Liver (tissue), 9 donors: ENCODE data around the gene MPHOSPH6. TPM values are rescaled to one million over a fixed set of nuclear protein-coding genes. Genes with fewer than 3 reads are reported as not detected.

Experiments used
- DNase-seq: peaks from one replicate; pipeline ENCODE4 v3.0.0-alpha.2; 2017; ENCODE audit warnings: low spot score
- H3K27ac ChIP-seq, 2 donors: one replicate each; pipeline ENCODE4 v1.7.0; 2013; ENCODE audit warnings: inconsistent platforms in 2 of 2, low read length in 2 of 2, control low read depth in 1 of 2, low read depth in 1 of 2, mild to moderate bottlenecking in 1 of 2
- H3K27me3 ChIP-seq, 4 donors: one replicate each; pipeline versions ENCODE4 v1.6.1 to v1.7.0; 2013; ENCODE audit warnings: low read length in 3 of 4, inconsistent platforms in 1 of 4, mild to moderate bottlenecking in 1 of 4, moderate library complexity in 1 of 4; ENCODE audit not compliant: control insufficient read depth in 4 of 4, insufficient read depth in 4 of 4
- H3K36me3 ChIP-seq, 4 donors: one replicate each; pipeline versions ENCODE4 v1.6.1 to v1.7.0; 2013; ENCODE audit warnings: low read length in 3 of 4, mild to moderate bottlenecking in 3 of 4, low read depth in 1 of 4, moderate library complexity in 1 of 4; ENCODE audit not compliant: control insufficient read depth in 4 of 4, insufficient read depth in 3 of 4
- H3K4me1 ChIP-seq, 4 donors: one replicate each; pipeline versions ENCODE4 v1.6.1 to v1.7.0; 2013; ENCODE audit warnings: low read length in 3 of 4, mild to moderate bottlenecking in 3 of 4, moderate library complexity in 1 of 4; ENCODE audit not compliant: control insufficient read depth in 4 of 4, insufficient read depth in 4 of 4
- H3K4me3 ChIP-seq, 3 donors: one replicate each; pipeline versions ENCODE4 v1.6.1 to v1.7.0; 2013; ENCODE audit warnings: low read length in 3 of 3, control low read depth in 1 of 3, low read depth in 1 of 3, mild to moderate bottlenecking in 1 of 3
- H3K9ac ChIP-seq, 2 donors: one replicate each; pipeline ENCODE4 v1.7.0; 2013; ENCODE audit warnings: low read length in 2 of 2, mild to moderate bottlenecking in 2 of 2, moderate library complexity in 2 of 2, control low read depth in 1 of 2, low read depth in 1 of 2
- H3K9me3 ChIP-seq, 4 donors: one replicate each; pipeline versions ENCODE4 v1.6.1 to v1.7.0; 2013; ENCODE audit warnings: low read length in 3 of 4; ENCODE audit not compliant: control insufficient read depth in 4 of 4
- EGR1 ChIP-seq, 2 donors: IDR thresholded peaks; 2 replicates each; pipeline ENCODE4 v1.6.1; 2016 to 2018; ENCODE audit warnings: antibody characterized with exemption in 2 of 2, low read depth in 2 of 2
- FOXA1 ChIP-seq: IDR thresholded peaks from 2 replicates; pipeline ENCODE4 v1.6.1; 2016; ENCODE audit warnings: antibody characterized with exemption
- FOXA2 ChIP-seq: IDR thresholded peaks from 2 replicates; pipeline ENCODE4 v1.6.1; 2016; ENCODE audit warnings: antibody characterized with exemption
- GABPA ChIP-seq, 2 donors: IDR thresholded peaks in 1 of 2; conservative IDR thresholded peaks in 1 of 2; 2 replicates each; pipeline ENCODE4 v1.6.1; 2016; ENCODE audit warnings: antibody characterized with exemption in 2 of 2, mild to moderate bottlenecking in 1 of 2, moderate library complexity in 1 of 2
- HNF4G ChIP-seq: IDR thresholded peaks from 2 replicates; pipeline ENCODE4 v1.6.1; 2016; ENCODE audit warnings: antibody characterized with exemption
- JUND ChIP-seq, 2 donors: IDR thresholded peaks; 2 replicates each; pipeline ENCODE4 v1.6.1; 2016; ENCODE audit warnings: antibody characterized with exemption in 2 of 2
- MAX ChIP-seq: IDR thresholded peaks from 2 replicates; pipeline ENCODE4 v1.6.1; 2016; ENCODE audit warnings: antibody characterized with exemption
- NR2F2 ChIP-seq: IDR thresholded peaks from 2 replicates; pipeline ENCODE4 v1.6.1; 2016; ENCODE audit warnings: antibody characterized with exemption
- RAD21 ChIP-seq, 2 donors: IDR thresholded peaks; 2 replicates each; pipeline ENCODE4 v1.6.1; 2016; ENCODE audit warnings: antibody characterized with exemption in 2 of 2, mild to moderate bottlenecking in 2 of 2
- RXRA ChIP-seq, 2 donors: IDR thresholded peaks; 2 replicates each; pipeline ENCODE4 v1.6.1; 2017 to 2018; ENCODE audit warnings: antibody characterized with exemption in 2 of 2, mild to moderate bottlenecking in 1 of 2
- SP1 ChIP-seq: IDR thresholded peaks from 2 replicates; pipeline ENCODE4 v1.6.1; 2018; ENCODE audit warnings: antibody characterized with exemption, mild to moderate bottlenecking
- YY1 ChIP-seq: IDR thresholded peaks from 2 replicates; pipeline ENCODE4 v1.6.1; 2016; ENCODE audit warnings: antibody characterized with exemption, mild to moderate bottlenecking
- WGBS: extraction: QIAGEN DNeasy Blood & Tissue Kit; methylation state at CpG from one replicate; pipeline ENCODE4 v1.1.7; 2013; 5-methylcytosine and 5-hydroxymethylcytosine counted together
- polyA plus RNA-seq, 2 donors: library from polyadenylated mRNA; stranded (reverse) in 1 of 2; unstranded in 1 of 2; fragments of 200-250 nt in 1 of 2; fragments of >200 nt in 1 of 2; fragmentation: Nextera tagmentation in 1 of 2; extraction: Ambion mirVana in 1 of 2; gene quantifications; one replicate each; pipeline versions ENCODE4 v1.2.1 to v1.2.3, GENCODE V29; 2013 to 2015
- total RNA-seq, 2 donors: library from RNA; depleted of rRNA; stranded (reverse); fragments of >200 nt; gene quantifications; one replicate each; pipeline ENCODE4 v1.2.3, GENCODE V29; 2014
- TF ChIP-seq, protein P1 (sequence below): IDR thresholded peaks from 2 replicates; pipeline ENCODE4 v1.6.1; 2016; ENCODE audit warnings: antibody characterized with exemption
- TF ChIP-seq, protein P2 (sequence below): fragments of 150-350 bp; IDR thresholded peaks from 2 replicates; pipeline ENCODE4 v1.5.1; 2017; ENCODE audit warnings: improper control_type of control experiment, low read depth, low read length; ENCODE audit not compliant: missing input control
- TF ChIP-seq, protein P3 (sequence below): IDR thresholded peaks from 2 replicates; pipeline ENCODE4 v1.6.1; 2016; ENCODE audit warnings: antibody characterized with exemption, mild to moderate bottlenecking
- TF ChIP-seq, protein P4 (sequence below): IDR thresholded peaks from 2 replicates; pipeline ENCODE4 v1.6.1; 2016; ENCODE audit warnings: antibody characterized with exemption
- donor health status: healthy.
- donor health status: healthy.
- donor health status: healthy.
- donor health status: healthy.
- donor health status: healthy.

MPHOSPH6 gene
- total and polyA plus RNA-seq, 4 donors = 7.3 to 15.1 (median 11.3) TPM

GRCh38 chr16:82147546-82147945, 22.5 kb downstream of the MPHOSPH6 start:
- DNase-seq = no peak
- Histone ChIP-seq H3K4me3 (no peak overlapping the region), H3K9ac (no peak overlapping the region), H3K27me3 (no peaks in the 10 kb centered on the region), H3K9me3 (peaks cover 0 to 3% (median 0%) of the 10 kb centered on the region in 4 donors), H3K27ac (no peak overlapping the region), H3K4me1 (no peaks in the 10 kb centered on the region), H3K36me3 (peaks cover 0 to 19% (median 13%) of the 10 kb centered on the region in 4 donors)
- TF ChIP-seq RAD21 (IDR thresholded peaks at IDR 0.05) (no peak), JUND (IDR thresholded peaks at IDR 0.05) (no peak), NR2F2 (no peak), SP1 (no peak), FOXA1 (no peak), YY1 (no peak)
- TF ChIP-seq, protein P1, sequence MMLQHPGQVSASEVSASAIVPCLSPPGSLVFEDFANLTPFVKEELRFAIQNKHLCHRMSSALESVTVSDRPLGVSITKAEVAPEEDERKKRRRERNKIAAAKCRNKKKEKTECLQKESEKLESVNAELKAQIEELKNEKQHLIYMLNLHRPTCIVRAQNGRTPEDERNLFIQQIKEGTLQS = no peak
- TF ChIP-seq, protein P2, sequence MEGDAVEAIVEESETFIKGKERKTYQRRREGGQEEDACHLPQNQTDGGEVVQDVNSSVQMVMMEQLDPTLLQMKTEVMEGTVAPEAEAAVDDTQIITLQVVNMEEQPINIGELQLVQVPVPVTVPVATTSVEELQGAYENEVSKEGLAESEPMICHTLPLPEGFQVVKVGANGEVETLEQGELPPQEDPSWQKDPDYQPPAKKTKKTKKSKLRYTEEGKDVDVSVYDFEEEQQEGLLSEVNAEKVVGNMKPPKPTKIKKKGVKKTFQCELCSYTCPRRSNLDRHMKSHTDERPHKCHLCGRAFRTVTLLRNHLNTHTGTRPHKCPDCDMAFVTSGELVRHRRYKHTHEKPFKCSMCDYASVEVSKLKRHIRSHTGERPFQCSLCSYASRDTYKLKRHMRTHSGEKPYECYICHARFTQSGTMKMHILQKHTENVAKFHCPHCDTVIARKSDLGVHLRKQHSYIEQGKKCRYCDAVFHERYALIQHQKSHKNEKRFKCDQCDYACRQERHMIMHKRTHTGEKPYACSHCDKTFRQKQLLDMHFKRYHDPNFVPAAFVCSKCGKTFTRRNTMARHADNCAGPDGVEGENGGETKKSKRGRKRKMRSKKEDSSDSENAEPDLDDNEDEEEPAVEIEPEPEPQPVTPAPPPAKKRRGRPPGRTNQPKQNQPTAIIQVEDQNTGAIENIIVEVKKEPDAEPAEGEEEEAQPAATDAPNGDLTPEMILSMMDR = no peak
- TF ChIP-seq, protein P3, sequence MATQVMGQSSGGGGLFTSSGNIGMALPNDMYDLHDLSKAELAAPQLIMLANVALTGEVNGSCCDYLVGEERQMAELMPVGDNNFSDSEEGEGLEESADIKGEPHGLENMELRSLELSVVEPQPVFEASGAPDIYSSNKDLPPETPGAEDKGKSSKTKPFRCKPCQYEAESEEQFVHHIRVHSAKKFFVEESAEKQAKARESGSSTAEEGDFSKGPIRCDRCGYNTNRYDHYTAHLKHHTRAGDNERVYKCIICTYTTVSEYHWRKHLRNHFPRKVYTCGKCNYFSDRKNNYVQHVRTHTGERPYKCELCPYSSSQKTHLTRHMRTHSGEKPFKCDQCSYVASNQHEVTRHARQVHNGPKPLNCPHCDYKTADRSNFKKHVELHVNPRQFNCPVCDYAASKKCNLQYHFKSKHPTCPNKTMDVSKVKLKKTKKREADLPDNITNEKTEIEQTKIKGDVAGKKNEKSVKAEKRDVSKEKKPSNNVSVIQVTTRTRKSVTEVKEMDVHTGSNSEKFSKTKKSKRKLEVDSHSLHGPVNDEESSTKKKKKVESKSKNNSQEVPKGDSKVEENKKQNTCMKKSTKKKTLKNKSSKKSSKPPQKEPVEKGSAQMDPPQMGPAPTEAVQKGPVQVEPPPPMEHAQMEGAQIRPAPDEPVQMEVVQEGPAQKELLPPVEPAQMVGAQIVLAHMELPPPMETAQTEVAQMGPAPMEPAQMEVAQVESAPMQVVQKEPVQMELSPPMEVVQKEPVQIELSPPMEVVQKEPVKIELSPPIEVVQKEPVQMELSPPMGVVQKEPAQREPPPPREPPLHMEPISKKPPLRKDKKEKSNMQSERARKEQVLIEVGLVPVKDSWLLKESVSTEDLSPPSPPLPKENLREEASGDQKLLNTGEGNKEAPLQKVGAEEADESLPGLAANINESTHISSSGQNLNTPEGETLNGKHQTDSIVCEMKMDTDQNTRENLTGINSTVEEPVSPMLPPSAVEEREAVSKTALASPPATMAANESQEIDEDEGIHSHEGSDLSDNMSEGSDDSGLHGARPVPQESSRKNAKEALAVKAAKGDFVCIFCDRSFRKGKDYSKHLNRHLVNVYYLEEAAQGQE = no peak
- WGBS = 98% methylated on average over 5 of the region's 5 CpGs

GRCh38 chr16:82146957-82147356, 23.1 kb downstream of the MPHOSPH6 start:
- no peak for DNase-seq
- TF ChIP-seq HNF4G (no peak), NR2F2 (no peak), MAX (no peak), RAD21 (IDR thresholded peaks at IDR 0.05) (no peak), RXRA (IDR thresholded peaks at IDR 0.05) (no peak), YY1 (no peak), EGR1 (IDR thresholded peaks at IDR 0.05; ENCODE audit: low read depth in 2 of 2) (no peak), JUND (IDR thresholded peaks at IDR 0.05) (no peak), FOXA2 (no peak), SP1 (no peak), GABPA (IDR thresholded peaks at IDR 0.05 in 1 of 2, conservative IDR thresholded peaks at IDR 0.05 in 1 of 2) (no peak), FOXA1 (no peak)
- TF ChIP-seq, protein P4, sequence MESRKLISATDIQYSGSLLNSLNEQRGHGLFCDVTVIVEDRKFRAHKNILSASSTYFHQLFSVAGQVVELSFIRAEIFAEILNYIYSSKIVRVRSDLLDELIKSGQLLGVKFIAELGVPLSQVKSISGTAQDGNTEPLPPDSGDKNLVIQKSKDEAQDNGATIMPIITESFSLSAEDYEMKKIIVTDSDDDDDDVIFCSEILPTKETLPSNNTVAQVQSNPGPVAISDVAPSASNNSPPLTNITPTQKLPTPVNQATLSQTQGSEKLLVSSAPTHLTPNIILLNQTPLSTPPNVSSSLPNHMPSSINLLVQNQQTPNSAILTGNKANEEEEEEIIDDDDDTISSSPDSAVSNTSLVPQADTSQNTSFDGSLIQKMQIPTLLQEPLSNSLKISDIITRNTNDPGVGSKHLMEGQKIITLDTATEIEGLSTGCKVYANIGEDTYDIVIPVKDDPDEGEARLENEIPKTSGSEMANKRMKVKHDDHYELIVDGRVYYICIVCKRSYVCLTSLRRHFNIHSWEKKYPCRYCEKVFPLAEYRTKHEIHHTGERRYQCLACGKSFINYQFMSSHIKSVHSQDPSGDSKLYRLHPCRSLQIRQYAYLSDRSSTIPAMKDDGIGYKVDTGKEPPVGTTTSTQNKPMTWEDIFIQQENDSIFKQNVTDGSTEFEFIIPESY = no peak
- TF ChIP-seq, protein P2 = no peak
- TF ChIP-seq, protein P3 = no peak
- Histone ChIP-seq H3K9ac (no peak overlapping the region), H3K4me3 (no peak overlapping the region), H3K4me1 (no peaks in the 10 kb centered on the region), H3K27ac (no peak overlapping the region), H3K9me3 (peaks cover 0 to 3% (median 0%) of the 10 kb centered on the region in 4 donors), H3K36me3 (peaks cover 0 to 19% (median 13%) of the 10 kb centered on the region in 4 donors), H3K27me3 (no peaks in the 10 kb centered on the region)
- WGBS = 94% methylated on average over 5 of the region's 5 CpGs
